Measurements from ENCODE around the gene RAB6B.

RAB6B gene

GRCh38 chr3:133893683-133894352 lies 1.9 kb downstream of the RAB6B start:
- no peak for DNase-seq

GRCh38 chr3:133892541-133893231 lies 3.0 kb downstream of the RAB6B start:
- no peak for DNase-seq

- DNase-seq = no peak
Measured at GRCh38 chr3:133891662-133892378, 3.9 kb downstream of the RAB6B start.

- no peak for DNase-seq
Measured at GRCh38 chr3:133890972-133891644, 4.6 kb downstream of the RAB6B start.

GRCh38 chr3:133890037-133890436 lies 5.6 kb downstream of the RAB6B start:
- no peak for DNase-seq

- DNase-seq = no peak
Measured at GRCh38 chr3:133888726-133889340, 6.8 kb downstream of the RAB6B start.

- DNase-seq = no peak
Measured at GRCh38 chr3:133887803-133888703, 7.6 kb downstream of the RAB6B start.

GRCh38 chr3:133887074-133887802 lies 8.4 kb downstream of the RAB6B start:
- DNase-seq = no peak

- no peak for DNase-seq
Measured at GRCh38 chr3:133886031-133886722, 9.5 kb downstream of the RAB6B start.

- DNase-seq = no peak
Measured at GRCh38 chr3:133884887-133885711, 10.6 kb downstream of the RAB6B start.

GRCh38 chr3:133884054-133884886 lies 11.4 kb downstream of the RAB6B start:
- no peak for DNase-seq

GRCh38 chr3:133883641-133884040 lies 12.0 kb downstream of the RAB6B start:
- no peak for DNase-seq

GRCh38 chr3:133882986-133883586 lies 12.6 kb downstream of the RAB6B start:
- DNase-seq = no peak

GRCh38 chr3:133881939-133882825 lies 13.5 kb downstream of the RAB6B start:
- DNase-seq = no peak

- DNase-seq = no peak
Measured at GRCh38 chr3:133881492-133881891, 14.2 kb downstream of the RAB6B start.

- no peak for DNase-seq
Measured at GRCh38 chr3:133880886-133881455, 14.7 kb downstream of the RAB6B start.

- no peak for DNase-seq
Measured at GRCh38 chr3:133880287-133880686, 15.4 kb downstream of the RAB6B start.

Measured in left hindlimb (tissue), 1 donor.